Measurements from ENCODE around the gene RAB11FIP4.

RAB11FIP4 gene

DNA sequence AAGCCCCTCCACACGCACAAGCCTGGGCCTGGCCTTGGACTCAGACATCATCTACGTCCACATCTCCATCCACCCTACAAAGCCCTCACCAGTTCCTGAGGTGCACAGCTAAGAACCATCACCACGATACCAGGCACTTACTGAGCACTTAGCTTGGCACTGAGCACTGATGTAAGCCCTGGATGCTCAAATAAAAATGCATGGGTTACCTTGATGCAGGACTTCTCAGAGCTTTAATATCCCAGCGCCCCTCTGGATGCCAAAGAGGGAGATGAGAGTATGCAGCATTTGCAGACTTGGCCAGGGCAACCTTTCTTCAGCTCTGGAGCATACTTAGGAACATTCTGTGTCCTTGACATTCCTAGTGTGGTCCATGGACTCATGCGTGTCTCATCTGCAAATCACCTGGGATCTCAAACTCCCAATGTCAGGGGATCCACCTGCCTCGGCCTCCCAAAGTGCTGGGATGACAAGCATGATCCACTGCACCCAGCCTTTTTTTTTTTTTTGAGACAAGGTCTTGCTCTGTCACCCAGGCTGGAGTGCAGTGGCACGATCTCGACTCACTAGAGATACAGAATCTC is 69.8 kb downstream of the RAB11FIP4 start:
- no peak for DNase-seq

DNA sequence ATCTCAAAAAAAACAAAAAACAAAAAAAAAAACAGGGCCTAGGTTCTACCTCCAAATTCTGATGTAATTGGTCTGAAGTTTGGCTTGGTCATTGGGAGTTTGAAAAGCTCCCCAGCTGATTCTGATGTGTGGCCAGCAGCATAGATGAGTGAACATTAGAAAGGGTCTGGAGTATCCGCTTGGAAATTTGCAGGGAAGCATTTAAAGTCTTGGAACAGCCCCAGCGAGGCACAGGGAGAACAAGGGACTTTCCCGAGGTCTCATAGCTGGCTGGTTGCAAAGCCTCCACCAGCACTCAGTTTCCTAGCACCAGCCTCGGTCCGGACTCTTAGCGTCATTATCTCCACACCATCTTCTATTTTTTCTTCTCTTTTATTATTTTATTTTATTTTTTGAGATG is 70.8 kb downstream of the RAB11FIP4 start:
- DNase-seq, result no peak

DNA sequence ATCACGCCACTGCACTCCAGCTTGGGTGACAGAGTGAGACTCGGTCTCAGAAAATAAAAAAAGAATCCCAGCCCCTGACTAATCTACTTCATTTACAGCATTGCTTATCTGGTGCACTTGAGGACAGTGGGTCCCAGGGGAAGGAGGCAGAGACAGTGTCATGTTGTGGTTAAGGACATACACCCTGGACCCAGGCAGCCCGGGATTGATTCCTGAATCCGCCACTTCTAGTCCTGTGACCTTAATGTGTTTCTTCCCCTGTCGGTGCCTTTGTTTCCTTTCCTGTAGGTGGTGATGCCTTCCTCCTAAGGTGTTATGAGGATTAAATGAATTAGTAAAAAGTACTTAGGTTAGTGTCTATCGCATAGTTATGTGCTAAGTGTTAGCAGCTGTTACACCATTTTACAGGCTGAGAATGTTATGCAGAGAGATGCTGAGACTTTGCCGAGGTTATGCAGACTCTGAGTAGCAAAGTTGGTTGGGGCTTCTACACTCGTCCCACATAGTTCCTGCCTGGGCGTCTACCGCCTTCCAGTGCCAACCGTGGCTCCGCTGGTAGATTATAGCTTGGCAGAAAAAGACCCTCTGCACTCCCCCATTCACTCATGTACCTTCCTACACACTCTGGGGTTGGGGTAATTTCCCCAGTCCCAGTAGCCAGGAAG is 74.8 kb downstream of the RAB11FIP4 start:
- DNase-seq, result no peak

DNA sequence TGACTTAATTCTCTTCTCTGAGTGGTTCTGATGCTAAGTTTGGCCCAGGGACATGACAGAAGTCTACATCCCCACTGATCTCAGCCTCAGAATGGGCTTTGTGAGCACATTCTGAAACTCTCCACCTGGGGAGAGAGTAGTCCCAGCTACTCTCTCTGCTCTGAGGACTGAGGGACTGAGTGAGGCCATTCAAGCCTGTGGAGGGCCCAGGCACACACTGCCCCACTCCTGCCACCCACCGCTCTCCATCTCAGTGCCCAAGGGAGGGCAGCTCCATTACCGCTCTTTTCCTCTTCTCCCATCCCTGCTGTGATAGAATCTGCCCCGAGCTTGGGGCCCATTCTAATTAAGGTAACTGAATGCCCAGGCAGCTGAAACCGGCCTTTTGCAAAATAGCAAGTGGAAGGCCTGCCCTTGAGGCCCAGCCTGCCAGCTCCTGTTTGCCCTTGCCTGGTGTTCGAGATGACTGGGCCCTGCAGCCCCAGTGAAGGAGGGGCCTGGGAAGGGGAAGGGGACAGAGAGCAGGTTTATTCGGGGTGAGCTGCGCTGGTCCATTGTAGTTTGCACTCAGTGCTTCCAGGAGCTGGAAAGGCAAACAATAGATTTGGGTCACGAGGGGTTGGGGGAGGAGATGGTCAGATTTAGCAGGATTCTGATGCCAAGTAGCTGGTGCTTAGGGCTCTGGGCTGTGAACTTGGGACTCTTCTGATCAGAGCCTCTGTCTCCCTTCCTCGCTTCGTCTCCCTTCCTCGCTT is 76.2 kb downstream of the RAB11FIP4 start:
- no peak for DNase-seq

DNA sequence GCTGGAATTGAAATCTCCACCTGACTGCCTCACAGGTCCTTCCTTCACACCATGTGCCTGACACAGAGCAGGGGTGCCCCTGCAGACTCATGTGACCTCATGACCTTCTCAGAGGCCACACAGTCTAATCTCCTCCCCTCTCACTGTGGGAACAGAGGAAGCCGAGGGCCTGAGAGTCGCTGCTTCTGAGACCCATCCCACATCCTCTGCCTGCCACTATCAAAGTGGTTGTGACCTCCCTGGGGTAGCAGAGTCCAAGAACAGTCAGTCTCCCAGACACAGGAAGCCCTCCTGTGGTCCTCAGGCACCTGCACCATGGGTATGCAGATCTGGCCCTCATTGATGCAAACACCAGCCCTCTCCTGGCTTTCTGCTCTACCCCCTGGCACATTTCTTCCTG is 78.5 kb downstream of the RAB11FIP4 start:
- DNase-seq, result no peak

DNA sequence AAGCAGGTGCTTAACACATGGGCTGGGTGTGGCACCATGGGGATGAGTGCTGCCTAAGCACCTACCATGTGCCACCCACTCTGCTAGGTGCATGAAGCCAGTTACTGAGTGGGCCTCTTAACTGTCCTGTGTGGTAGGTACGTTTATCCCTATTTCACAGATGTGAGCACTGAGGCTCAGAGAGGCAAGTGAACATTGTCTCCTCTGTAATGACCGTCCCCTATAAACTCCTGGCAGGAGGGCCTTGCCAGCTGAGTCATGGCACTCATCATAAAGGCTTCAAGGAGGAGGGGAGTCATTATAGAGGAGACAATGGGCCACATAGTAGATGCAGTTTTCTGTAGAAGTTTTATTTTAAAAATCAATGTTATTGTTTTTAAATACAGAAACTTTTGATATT is 79.1 kb downstream of the RAB11FIP4 start:
- DNase-seq, result no peak

DNA sequence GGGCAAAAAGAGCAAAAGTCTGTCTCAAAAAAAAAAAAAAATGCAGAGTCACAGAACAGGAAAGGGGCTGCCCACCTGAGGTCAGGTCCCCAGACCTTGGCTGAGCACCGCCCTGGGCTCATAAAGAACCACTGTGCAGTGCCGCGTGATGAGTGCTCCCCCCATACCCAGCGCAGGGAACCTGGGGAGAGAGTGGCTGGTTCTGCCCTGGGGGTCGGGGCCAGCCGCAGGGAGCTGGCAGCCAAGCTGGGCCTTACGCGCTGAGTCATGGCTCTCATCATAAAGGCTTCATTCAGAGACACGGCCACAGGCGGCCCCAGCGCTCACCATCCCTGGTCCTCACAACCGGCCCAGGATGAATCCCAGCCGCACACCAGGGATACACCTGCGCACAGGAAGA is 80.7 kb downstream of the RAB11FIP4 start:
- no peak for DNase-seq

DNA sequence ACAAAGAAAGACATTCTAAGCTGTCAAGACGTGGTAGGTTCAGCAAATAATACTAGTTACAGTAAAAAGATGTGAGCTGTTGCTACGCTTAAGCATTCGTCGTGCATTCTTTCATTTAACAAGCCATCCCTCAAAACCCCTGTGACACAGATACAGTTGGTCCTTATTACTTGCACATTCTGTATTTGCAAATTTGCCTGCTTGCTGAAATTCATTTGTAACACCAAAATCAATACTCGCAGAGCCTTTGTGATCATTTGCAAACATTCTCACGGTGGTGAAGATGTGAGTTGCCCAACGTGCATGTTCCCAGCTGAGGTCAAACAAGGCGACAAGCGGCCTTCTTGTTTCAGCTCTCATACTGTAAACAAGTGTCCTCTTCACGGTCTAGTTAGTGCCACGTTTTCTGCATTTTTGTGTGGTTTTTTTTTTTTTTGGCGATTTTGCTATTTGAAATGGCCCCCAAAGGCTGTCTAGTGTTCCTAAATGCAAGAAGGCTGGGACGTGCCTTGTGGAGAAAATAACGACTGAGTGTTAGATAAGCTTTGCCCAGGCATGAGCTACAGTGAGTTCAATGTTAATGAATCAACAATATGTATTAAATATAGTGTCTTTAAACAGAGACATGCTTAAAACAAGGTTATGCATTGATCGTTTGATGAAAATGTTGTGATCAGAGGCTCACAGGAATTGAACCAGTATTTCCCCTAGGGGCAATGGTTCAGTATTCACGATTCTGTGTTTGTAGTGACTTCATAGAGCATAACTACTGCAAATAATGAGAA is 84.1 kb downstream of the RAB11FIP4 start:
- peak; percentile 9 for DNase-seq

DNA sequence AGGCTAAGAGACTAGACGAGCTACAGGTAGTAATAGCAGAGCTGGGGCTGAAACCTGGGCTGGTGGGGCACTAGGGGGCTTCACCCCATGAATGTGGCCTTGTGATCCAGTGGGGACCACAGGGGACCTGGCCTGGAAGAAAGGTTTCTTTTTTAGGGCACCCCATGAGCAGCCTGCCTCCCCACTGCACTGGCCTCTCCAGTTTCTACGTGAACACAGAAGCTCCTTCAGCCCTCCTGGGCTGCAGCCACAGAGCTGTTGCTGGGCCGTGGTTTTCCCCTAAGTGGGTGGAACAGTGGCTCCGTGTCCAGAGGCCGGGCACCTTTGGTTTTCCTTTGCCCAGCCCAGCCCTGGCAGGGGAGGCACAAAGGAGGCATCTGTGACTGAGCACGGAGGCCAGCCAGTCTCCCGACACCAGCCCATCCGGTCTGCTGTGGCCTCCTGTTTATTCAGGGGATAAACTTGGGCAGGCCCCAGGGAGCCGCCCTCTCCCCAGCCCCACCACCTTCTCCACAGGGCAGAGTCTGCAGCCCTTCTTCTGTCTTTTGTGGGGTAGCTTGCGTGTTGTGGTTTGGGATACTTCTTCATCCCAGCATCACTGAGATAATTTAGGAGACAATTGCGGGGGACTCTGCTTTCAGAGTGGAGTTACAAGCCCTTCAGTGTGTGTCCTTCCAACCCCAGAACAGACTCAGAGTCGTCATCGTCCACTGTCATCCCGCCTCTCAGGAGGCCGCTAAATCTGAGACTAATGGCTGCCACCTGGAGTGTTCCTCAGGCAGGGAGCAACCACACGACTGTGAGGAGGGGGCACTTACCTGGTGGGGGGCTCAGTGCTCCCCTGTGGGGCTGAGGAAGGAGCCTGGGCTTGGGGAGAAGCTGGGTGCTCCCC is 85.3 kb downstream of the RAB11FIP4 start:
- DNase-seq, result no peak

DNA sequence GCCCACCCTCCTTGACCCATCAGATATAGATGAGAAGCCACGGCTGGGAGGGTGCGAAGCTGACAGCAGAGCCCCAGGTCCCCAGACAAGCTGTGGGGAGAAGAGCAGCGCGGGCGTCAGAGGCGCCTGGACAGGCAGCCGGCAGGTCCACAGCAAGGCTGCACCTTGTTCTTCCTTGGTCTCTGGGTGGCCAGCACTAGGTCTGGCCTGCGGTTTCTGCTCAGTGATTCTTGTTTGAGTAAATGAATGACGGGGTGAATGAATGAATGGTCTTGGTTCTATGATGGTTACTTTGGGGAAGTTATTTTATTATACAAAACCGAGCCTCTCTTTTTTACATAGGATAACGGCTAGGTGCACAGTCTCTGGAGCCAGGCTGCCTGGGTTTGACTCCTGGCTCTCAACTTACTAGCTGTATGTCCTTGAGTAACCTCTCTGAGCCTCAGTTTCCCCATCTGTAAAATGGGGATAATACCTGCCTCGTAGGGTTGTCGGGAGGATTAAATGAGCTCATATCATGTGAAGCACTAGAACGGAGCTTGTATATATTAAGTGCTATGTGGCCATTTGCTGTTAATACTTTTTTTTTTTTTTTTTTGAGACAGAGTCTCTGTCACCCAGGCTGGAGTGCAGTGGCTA is 86.1 kb downstream of the RAB11FIP4 start:
- no peak for DNase-seq

DNA sequence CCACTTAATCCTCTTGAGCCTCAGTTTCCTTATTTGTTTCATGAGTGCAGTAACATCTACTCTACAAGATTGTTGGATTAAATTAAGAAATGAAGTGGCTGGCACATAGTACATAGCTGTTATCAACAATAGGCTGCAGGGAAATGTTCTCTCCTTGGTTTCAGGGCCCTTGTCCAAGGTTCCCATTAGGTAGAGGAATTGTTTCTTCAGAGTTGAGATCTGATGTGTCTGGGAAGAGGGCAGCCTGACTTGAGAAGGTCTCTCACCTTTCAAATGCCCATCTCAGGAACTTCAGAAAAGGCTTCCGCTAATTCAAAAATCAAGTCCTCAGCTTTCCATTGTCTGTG is 87.6 kb downstream of the RAB11FIP4 start:
- DNase-seq, result no peak

DNA sequence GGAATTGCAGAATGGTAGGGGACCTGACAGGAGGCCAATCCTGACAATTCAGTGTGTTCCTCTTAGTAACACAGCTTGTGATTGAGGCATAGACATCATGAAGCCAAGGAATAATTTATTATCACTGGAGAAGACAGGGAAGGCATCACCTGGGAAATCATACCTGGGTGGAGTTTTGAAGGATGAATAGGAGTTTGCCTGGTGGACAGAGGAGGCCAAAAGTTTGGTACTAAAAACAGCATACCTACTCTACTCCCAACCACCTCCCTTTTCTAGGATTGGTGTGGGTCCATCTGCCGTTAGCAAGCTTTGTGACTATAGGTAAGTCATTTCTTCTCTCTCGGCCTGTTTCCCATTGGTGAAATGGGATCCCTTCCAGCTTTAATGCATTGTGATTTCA is 88.0 kb downstream of the RAB11FIP4 start:
- no peak for DNase-seq

DNA sequence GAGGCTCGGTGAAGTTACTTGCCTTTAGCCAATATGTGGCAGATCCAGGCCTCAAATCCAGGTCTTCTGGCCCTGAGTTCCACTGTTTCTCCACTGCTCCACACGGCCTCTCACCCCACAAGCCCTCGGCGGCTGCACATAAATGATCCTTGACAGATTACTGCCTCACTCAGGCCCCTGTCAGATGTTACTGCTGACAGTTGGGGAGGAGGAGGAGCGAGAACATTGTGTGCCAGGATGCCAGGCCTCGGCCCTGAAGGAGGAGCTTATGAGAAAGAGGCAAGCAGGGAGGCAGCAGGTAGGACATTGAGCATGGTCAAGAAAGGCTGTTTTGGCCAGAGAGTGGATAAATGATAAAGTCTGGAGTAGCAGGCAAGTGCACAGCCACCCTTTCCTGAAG is 88.6 kb downstream of the RAB11FIP4 start:
- no peak for DNase-seq

DNA sequence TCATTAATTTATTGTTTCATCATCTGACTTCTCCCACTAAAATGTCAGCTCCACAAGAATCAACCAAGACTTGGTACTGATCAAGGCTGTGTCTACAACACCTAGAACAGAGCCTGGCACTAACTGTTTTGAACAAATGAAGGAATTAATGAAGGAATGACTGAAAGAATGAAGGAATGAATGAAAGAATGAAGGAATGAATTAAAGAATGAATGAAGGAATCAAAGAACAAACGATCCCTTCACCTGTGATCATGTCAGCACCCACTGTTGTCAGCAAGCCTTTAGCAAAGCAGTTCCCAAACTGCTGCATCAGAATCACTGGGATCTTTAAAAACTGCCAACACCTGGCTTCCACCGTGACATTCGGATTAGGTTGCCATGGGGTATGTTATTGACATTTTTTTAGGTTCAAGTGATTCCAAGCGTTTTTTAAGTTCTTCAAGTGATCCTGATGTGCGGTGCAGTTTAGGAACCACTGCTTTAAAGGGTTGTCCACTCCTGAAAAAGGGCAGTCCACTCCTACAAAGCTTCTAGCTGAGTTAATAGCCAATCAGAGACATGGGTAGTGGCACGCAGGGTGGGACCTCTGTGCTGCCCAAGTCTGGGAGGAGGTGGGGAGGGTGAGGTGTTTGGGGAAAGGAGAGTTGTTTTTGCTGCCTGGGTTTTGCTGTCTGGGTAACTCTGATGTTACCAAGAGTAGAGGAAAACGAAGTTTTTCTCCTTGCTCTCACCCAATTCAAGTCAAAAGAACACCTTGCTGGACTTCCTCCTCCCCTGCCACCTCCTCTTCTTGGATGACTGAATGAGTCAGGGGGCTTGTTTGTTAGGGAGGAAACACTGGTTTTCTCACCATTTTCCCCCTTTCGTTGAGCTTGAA is 89.7 kb downstream of the RAB11FIP4 start:
- DNase-seq, result no peak

DNA sequence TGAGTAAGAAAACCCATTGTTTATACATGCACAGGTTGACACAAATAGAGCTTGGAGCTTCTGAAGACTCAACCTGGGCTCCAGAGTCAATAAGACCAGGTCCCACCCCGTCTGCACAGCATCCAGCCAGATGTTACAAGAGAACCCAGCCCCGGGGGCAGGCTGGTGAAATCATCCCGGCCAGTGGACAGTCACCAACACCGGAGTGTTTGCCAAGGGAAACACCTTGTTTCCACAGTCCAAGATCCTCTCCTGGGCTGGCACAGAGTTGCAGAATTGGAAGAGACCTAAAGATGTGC is 90.3 kb downstream of the RAB11FIP4 start:
- DNase-seq, result no peak

DNA sequence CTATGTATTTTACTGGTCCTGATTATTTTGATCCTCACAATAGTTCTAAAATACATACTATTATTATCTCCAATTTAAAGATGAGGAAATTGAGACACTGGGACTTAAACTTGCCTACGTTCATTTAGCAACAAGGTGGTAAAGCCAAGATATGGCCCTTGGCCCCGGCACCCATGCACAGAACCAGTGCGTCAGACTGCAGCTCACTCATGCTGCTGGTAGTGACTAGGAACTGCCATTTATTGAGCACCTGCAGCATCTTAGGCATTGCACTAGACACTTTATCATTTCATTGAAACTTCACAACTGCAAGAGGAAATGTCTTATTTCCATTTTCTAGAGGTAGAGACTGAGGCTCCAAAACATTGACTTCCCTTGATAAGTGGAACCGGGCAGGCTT is 93.3 kb downstream of the RAB11FIP4 start:
- DNase-seq, result no peak

DNA sequence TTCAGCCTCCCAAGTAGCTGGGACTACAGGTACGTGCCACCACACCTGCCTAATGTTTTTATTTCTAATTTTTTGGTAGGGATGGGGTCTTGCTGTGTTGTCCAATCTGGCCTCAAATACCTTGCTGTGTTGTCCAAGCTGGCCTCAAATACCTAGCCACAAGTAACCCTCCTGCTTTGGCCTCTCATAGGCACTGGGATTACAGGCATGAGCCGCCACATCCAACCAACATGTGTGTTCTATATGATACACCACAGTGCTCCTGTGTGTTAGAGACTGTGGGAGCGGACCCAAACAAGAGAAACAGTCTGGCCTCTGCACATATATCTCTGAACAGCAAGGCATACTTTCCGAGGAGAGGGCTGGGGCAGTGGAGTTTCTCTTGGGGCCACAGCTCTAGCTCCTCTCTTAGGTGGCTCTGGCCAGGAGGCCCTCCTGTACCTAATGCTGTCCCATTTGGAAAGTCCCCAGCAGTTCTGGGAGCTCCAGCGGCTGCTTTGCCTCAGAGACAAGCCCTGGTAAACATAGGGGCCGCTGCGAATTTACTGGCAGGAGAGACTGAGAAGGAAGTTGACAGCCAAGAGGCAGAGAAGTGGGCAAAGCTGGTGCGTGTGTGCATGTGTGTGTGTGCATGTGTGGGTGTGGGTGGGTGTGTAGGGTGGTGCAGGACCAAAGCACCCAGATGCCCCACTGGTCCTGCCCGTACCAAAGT is 95.0 kb downstream of the RAB11FIP4 start:
- DNase-seq, result no peak

DNA sequence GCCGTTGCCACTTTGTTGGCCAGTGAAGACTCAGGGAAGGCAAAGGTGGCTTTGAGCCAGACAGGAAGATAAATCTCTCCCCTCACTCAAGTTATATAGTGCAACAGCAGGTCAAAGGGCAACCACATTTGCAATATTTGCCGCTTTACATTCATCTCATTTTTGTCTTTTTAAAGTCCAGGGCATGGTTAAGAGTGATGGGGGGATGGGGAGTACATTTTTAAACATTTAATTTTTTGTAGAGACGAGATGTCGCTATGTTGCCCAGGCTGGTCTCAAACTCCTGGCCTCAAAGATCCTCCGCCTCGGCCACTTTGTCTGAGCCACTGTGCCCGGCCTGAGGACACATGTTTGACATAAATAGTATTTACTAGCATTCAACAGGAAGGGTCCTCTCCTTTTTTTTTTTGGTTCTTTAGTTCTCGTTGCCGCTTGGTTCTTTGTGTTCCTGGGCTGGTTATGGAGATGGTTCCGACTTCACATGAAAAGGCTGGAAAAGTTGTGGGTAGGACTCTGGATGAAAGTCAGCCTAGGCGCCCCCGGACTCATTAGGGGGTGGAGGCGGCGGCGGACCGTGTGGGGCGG is 95.7 kb downstream of the RAB11FIP4 start:
- DNase-seq, result no peak

DNA sequence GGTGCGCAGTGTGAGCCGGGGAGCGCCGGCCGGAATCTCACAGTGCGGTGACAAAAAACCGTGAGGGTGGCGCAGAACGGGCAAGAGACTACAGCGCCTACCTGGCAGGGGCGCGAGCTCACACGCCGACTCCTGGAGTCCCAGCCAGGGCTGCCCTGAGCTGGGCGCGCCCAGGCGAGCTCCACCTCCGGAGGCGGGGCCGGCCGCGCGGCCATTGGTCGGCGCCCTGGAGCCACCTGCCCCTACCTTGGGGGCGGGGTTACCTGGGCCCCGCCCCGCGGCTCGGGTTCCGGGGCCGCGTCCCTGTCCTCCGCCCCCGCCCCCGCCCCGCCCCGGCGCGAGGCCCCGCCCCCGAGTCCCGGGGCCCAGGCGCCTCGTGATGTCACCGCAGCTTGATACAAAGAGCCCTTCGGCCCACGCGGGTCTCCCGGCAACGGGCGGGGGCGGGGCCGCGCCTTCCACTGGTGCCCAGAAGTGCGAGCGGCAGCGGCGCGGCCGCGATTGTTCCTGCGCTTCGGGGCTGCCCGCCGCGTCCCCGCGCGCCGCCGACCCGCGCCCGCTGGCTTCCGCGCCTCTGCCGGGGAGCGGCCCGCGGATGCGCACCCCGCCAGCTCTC is 96.3 kb downstream of the RAB11FIP4 start:
- peak; percentile 60 for DNase-seq
